Measurements from ENCODE around the gene NFIL3.
A peak's percentile ranks its signal among the peaks of the same experiment; 100 is the strongest.

The NFIL3 gene

DNA sequence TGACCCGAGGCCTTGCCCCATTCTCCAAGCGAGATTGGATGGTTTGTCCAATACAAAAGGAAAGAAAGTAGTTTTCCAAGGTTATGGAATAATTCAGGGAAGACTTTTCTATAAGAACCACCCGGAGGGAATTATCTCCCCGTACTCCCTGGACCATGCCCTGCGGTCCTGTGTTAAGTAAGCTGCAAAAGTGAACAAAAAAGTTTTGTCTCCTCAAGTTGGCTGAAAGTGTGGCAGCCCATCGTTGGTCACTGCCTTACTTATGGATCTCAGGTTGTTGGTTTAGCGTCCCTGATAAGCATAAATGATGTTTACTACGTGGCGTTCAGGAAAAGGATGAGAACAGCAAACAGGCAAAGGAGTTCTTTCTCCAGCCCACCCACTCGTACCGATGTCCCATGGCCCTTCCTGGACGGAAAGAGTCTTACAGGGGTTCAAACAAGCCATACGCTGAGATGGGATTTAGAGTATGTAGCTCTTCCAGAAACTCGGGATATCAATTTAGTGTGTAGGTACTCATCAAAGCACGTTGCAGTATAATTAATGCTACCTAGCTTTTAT, 61.5 kb downstream of the NFIL3 start:
- TF ChIP-seq, protein P1, sequence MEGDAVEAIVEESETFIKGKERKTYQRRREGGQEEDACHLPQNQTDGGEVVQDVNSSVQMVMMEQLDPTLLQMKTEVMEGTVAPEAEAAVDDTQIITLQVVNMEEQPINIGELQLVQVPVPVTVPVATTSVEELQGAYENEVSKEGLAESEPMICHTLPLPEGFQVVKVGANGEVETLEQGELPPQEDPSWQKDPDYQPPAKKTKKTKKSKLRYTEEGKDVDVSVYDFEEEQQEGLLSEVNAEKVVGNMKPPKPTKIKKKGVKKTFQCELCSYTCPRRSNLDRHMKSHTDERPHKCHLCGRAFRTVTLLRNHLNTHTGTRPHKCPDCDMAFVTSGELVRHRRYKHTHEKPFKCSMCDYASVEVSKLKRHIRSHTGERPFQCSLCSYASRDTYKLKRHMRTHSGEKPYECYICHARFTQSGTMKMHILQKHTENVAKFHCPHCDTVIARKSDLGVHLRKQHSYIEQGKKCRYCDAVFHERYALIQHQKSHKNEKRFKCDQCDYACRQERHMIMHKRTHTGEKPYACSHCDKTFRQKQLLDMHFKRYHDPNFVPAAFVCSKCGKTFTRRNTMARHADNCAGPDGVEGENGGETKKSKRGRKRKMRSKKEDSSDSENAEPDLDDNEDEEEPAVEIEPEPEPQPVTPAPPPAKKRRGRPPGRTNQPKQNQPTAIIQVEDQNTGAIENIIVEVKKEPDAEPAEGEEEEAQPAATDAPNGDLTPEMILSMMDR (IDR thresholded peaks at IDR 0.05; ENCODE audit: control extremely low read depth, extremely low read depth, low read depth, missing control alignments), result no peak
- DNase-seq (ENCODE audit: extremely low spot score), result no peak
- ChIA-PET POLR2A (no interaction called here), CTCF (interaction anchor here (1.2 to 1.3 kb wide), 2 partner anchors 27 to 448 kb away, joined by 3 read pairs; no protein-coding TSS in a partner anchor)

DNA sequence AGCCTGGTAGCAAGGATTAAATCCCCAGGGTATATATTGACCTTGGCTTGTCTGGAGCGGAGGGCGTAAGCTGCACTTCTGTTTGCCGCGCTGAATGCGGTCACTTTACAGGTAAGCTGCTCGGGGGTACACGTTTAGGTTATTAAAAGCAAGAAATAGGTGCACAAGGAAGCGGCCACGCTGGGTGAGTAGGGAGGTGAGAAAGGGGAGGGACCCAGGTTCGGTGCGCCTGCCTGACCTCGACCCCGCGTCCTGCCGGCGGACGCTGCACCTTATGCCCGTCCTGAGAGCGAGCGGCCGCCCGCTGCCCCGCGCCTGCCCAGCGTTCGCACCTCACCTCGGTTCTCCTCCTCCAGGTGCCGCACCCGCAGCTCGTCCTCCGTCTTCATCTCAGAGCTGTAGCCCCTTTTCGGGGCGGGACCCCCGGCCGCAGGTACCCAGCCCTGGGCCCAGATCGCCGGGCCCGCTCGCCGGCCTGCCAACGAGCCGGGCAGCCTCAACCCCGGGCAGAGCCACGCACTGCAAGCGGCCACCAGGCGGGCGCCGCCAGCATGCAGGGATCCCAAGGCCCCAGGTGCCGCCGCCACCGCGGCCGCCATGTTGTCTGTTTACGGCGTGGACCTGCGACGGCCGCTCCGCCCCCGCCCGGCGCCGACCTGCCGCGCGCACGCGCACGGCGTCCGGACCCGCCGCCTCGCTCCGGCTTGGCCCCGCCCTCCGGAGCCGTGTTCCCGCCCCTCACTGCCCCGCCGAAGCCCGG, 62.2 kb downstream of the NFIL3 start, which contains the start of gene AUH:
Gene AUH (minus strand): TSS at position 628 of the 760 bp plus-strand sequence. CDS start 29 bp downstream, at position 599.
- TF ChIP-seq, protein P1 (IDR thresholded peaks at IDR 0.05; ENCODE audit: control extremely low read depth, extremely low read depth, low read depth, missing control alignments), result no peak
- ChIA-PET POLR2A (no interaction called here), CTCF (interaction anchor here (1.0 to 1.3 kb wide), 6 partner anchors 14 to 447 kb away, joined by 3 read pairs; no protein-coding TSS in a partner anchor)
- DNase-seq (ENCODE audit: extremely low spot score), result peak; percentile 96

DNA sequence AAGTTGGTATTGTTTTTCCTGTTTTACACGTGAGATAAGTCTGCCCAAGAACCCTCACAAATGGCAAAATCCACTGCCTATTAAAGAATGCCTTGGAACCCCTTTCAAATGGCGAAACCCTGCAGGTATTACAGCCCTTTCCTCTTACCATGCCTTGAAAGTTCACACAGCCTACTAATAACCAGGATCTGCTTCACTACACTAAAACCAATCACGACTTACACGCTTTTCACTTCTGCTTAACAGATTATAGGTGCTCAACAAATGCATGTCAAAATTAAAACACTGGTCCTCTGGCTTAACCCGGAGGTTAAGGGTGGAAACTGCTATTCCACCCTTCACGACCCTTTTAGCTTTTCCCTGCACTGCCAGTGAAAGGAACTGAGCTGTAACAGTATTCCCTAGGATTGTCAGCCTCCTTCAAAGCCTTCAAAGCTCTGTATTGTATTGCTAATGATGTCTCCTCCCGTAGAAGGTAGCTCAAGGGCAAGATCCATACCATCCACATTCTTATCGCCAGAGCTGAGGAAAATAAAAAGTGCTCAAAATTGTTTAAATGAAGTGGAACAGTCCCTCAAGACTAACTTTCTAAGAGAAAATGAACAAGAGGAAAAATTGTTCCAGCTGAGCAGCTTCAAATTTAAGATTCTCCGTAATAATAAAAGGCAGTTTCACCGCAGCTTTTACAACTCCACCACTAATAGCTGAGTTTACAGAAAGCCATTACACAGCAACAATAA, 62.9 kb downstream of the NFIL3 start:
- TF ChIP-seq, protein P1 (IDR thresholded peaks at IDR 0.05; ENCODE audit: control extremely low read depth, extremely low read depth, low read depth, missing control alignments), result no peak
- ChIA-PET POLR2A (no interaction called here), CTCF (interaction anchor here (1.0 to 1.3 kb wide), 5 partner anchors 13 to 446 kb away, joined by 3 read pairs; no protein-coding TSS in a partner anchor)
- peak; percentile 20 for DNase-seq (ENCODE audit: extremely low spot score)

DNA sequence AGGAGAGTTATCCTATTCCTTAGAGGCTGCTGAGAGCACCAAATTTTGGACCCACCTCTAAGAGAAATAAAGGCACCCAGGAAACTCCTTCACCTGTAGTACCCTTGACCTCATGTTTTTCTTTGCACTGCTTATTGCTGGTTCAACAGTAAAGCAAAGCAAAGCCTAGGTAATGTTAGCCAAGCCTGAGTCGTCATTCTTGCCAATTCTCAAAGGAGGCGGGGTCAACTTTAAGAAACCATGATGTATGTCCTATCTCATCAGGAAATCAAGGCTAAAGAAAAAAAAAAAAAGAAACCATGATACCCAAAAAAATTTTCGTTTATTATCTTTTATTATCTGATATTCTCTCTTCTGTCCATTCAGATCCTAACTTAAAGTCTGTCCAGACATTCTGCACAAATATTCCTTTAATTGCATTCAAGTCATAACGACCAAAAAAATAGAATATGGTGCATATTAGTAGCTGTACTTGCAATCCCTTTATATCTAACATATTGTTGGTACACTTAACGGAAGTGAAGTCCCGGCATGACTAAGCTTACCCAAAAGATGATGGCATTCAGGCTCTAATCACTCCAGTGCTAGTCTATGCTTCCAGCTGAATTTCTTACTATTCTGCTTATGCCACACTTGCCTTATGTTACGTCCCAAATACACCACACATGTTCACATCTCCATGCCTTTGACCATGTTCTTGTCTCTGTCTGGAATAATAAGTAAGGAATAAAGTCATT, 63.7 kb downstream of the NFIL3 start:
- no peak for DNase-seq (ENCODE audit: extremely low spot score)
- ChIA-PET CTCF (interaction anchor here (1.2 to 4.0 kb wide), 3 partner anchors 8 to 374 kb away, joined by 3 to 15 read pairs (median 3); no protein-coding TSS in a partner anchor), POLR2A (no interaction called here)
- TF ChIP-seq, protein P1 (IDR thresholded peaks at IDR 0.05; ENCODE audit: control extremely low read depth, extremely low read depth, low read depth, missing control alignments), result no peak

DNA sequence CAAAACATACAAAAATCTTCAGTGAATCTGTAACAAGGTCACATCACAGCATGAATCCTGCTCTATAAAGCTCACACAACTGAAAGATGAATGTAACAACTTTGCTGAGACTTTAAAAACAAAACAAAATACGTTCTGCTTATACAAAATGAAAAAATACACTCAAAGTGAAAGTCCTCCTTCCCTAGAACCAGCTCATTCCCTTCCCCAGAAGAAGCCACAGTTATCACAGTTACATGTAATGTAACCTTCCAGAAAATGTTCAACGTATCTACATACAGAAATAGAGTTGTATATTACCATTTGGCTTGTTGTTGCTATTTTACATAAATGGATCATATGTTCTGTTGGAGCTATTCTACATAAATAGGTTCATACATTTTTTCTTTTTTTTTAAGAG, 64.5 kb downstream of the NFIL3 start:
- ChIA-PET CTCF (interaction anchor here (1.0 to 4.0 kb wide), 5 partner anchors 9 to 374 kb away, joined by 3 to 15 read pairs (median 3); no protein-coding TSS in a partner anchor), POLR2A (no interaction called here)
- no peak for DNase-seq (ENCODE audit: extremely low spot score)
- TF ChIP-seq, protein P1 (IDR thresholded peaks at IDR 0.05; ENCODE audit: control extremely low read depth, extremely low read depth, low read depth, missing control alignments), result no peak
